B cell (primary cell): Measurements from ENCODE around the gene BCL2. TPM values are rescaled to one million over a fixed set of nuclear protein-coding genes. Genes with fewer than 3 reads are reported as not detected.

Experiments
- ATAC-seq: fragments of 200-7000 bp; cut with Tn5 transposase; one replicate; pipeline ENCODE4 v1.10.0; 2021; ENCODE audit warnings: low read depth, mild to moderate bottlenecking, moderate number of reproducible peaks, moderate library complexity
- CTCF ChIA-PET: fragments of 350-600 bp; sonication (Branson Sonifier 250); formaldehyde crosslinking; loops from one replicate; lab custom pipeline; 2021; ENCODE audit warnings: antibody characterized with exemption, inconsistent platforms; lab: Charles Lee
- POLR2A ChIA-PET: fragments of 350-600 bp; sonication (Branson Sonifier 250); formaldehyde crosslinking; loops from one replicate; lab custom pipeline; 2021; ENCODE audit warnings: antibody characterized with exemption; lab: Charles Lee
- DNase-seq: peaks from one replicate; pipeline ENCODE4 v3.0.0; 2013
- H2AFZ ChIP-seq: 2 replicates; pipeline ENCODE4 v1.6.1; 2012; ENCODE audit warnings: mild to moderate bottlenecking, low read depth, low read length; ENCODE audit not compliant: insufficient read depth, poor library complexity, severe bottlenecking
- H3K27ac ChIP-seq, 2 donors: 1 replicate in 1 of 2; 2 replicates in 1 of 2; pipeline ENCODE4 v1.5.1; 2012 to 2013; ENCODE audit warnings: low read length in 2 of 2, mild to moderate bottlenecking in 2 of 2, moderate library complexity in 1 of 2
- H3K27me3 ChIP-seq, 4 experiments: fragments of 200-600 bp in 1 of 4; sonication (generic) in 1 of 4; replicated peaks in 1 of 4; 1 replicate in 2 of 4; 2 replicates in 2 of 4; pipeline versions ENCODE4 v1.6.1 to v1.7.0; 2013 to 2016; ENCODE audit warnings: low read length in 3 of 4, mild to moderate bottlenecking in 2 of 4, mixed read lengths in 1 of 4, moderate library complexity in 1 of 4; ENCODE audit not compliant: insufficient read depth in 4 of 4, control insufficient read depth in 3 of 4; ENCODE audit errors: control extremely low read depth in 1 of 4
- H3K36me3 ChIP-seq, 2 experiments: replicated peaks in 1 of 2; 1 replicate in 1 of 2; 2 replicates in 1 of 2; pipeline versions ENCODE4 v1.6.1 to v1.7.1; 2013; ENCODE audit warnings: low read length in 1 of 2; ENCODE audit not compliant: insufficient read depth in 2 of 2, control insufficient read depth in 1 of 2; ENCODE audit errors: control extremely low read depth in 1 of 2, extremely low read depth in 1 of 2
- H3K4me1 ChIP-seq, 2 donors: fragments of 200-600 bp in 1 of 2; sonication (generic) in 1 of 2; 1 replicate in 1 of 2; 2 replicates in 1 of 2; pipeline versions ENCODE4 v1.5.1 to v1.6.1; 2013 to 2017; ENCODE audit warnings: low read length in 2 of 2; ENCODE audit not compliant: control insufficient read depth in 2 of 2, insufficient read depth in 2 of 2
- H3K4me2 ChIP-seq: replicated peaks from 2 replicates; pipeline ENCODE3; 2012; ENCODE audit warnings: mild to moderate bottlenecking, low read depth, low read length; ENCODE audit not compliant: poor library complexity, severe bottlenecking
- H3K4me3 ChIP-seq, 5 experiments: fragments of 200-600 bp in 1 of 5; sonication (generic) in 1 of 5; 1 replicate in 3 of 5; 2 replicates in 2 of 5; pipeline versions ENCODE4 v1.5.1 to v1.7.0; 2011 to 2016; ENCODE audit warnings: low read length in 4 of 5, mild to moderate bottlenecking in 4 of 5, low read depth in 2 of 5, control low read depth in 1 of 5, moderate library complexity in 1 of 5; ENCODE audit not compliant: insufficient read depth in 1 of 5; ENCODE audit errors: control extremely low read depth in 1 of 5, extremely low read depth in 1 of 5
- H3K79me2 ChIP-seq: fragments of 200-600 bp; sonication (generic); one replicate; pipeline ENCODE4 v1.6.0; 2016; ENCODE audit warnings: low read length; ENCODE audit not compliant: control insufficient read depth, insufficient read depth
- H3K9ac ChIP-seq: fragments of 200-600 bp; sonication (generic); 2 replicates; pipeline ENCODE4 v1.6.1; 2017; ENCODE audit warnings: mild to moderate bottlenecking, low read length, moderate library complexity
- H3K9me3 ChIP-seq, 3 donors: one replicate each; pipeline versions ENCODE4 v1.6.1 to v1.7.1; 2013; ENCODE audit warnings: low read length in 2 of 3; ENCODE audit not compliant: control insufficient read depth in 2 of 3, insufficient read depth in 1 of 3; ENCODE audit errors: control extremely low read depth in 1 of 3
- H4K20me1 ChIP-seq: 2 replicates; pipeline ENCODE4 v1.6.0; 2012; ENCODE audit warnings: mild to moderate bottlenecking, low read length; ENCODE audit not compliant: insufficient read depth, control insufficient read depth, poor library complexity, severe bottlenecking
- H3K27ac Mint-ChIP-seq: one replicate; pipeline ENCODE4 v1.8.0; 2021; ENCODE audit warnings: mixed read lengths
- H3K27me3 Mint-ChIP-seq: one replicate; pipeline ENCODE4 v1.8.0; 2021; ENCODE audit warnings: mixed read lengths
- H3K4me1 Mint-ChIP-seq: one replicate; pipeline ENCODE4 v1.8.0; 2021; ENCODE audit warnings: mixed read lengths
- H3K4me3 Mint-ChIP-seq: one replicate; pipeline ENCODE4 v1.8.0; 2021; ENCODE audit warnings: mixed read lengths
- H3K9me3 Mint-ChIP-seq: one replicate; pipeline ENCODE4 v1.8.0; 2022; ENCODE audit warnings: mixed read lengths; ENCODE audit not compliant: insufficient read depth
- EZH2 ChIP-seq: IDR thresholded peaks from 2 replicates; pipeline ENCODE4 v1.6.1; 2012; ENCODE audit warnings: borderline replicate concordance, low read depth, mild to moderate bottlenecking, moderate library complexity, low read length; ENCODE audit not compliant: insufficient read depth, poor library complexity, severe bottlenecking
- WGBS: methylation state at CpG from one replicate; pipeline ENCODE4 v1.1.5; 2013; ENCODE audit warnings: missing lambda C conversion rate; ENCODE audit not compliant: insufficient coverage; 5-methylcytosine and 5-hydroxymethylcytosine counted together
- intact Hi-C: fragments of 100-400 bp; cut with micrococcal nuclease; formaldehyde crosslinking; loops from one replicate; pipeline ENCODE4 v1.10.0; 2022
- polyA plus RNA-seq: library from polyadenylated mRNA; depleted of rRNA; stranded (reverse); fragments of >200 nt; gene quantifications from 2 replicates; pipeline ENCODE4 v1.2.3, GENCODE V29; 2012
- total RNA-seq, 2 donors: library from RNA; stranded (reverse); fragments of 120-200 nt in 1 of 2; gene quantifications; 1 replicate in 1 of 2; 2 replicates in 1 of 2; pipeline versions ENCODE4 v1.2.3 to v1.2.4, GENCODE V29; 2013 to 2022
- TF ChIP-seq, protein P1 (sequence below): fragments of 200-600 bp; IDR thresholded peaks from one replicate; pipeline ENCODE4 v1.8.0; 2022; ENCODE audit warnings: antibody characterized with exemption, mild to moderate bottlenecking

The BCL2 gene
- total and polyA plus RNA-seq, 2 donors (not counting 1 experiment from before 2014, with no cell fraction given) = 27.6 to 144 TPM

DNA sequence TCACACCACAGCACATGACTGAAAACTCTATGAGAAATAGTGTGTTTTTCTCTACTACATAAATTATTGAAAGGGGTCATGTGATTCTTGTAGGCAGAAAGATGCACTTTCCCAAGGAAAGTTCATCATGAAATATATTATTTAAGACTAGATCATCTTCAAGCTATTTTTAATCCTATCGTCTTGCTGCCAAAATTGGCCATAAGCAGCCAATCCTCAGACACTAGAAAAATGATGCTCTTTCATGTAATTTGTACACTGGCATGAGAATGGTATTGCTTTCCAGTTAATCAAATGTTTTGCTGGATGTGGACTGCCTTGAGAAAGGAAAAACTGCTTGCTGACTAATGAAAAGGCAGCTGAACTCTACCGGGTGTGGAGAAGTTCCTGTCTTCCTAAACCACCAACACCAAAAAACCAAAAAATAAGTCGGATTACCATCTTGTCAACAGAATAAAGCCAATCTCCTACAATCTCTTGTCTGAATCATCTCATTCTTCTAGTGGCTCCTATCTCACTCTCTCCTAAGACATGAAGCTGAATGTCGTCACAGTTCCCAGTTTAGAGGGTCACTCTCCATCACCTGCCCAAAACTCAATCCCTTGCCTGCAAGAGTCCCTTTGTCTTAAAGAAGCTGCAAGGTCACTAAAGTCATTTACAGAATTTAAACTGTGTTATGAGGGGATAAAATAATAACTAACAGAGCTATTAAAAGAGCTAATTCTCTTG lies 5.3 kb downstream of the BCL2 start:
- intact Hi-C loops = no loop called here
- peak overlapping the region; percentile 81 for H3K4me3 Mint-ChIP-seq

More for the DNA sequence above, 5.3 kb downstream of the BCL2 start:
- Mint-ChIP-seq H3K27me3 (no peaks in the 10 kb centered on the region), H3K9me3 (no peaks in the 10 kb centered on the region), H3K4me1 (peaks cover 75% of the 10 kb centered on the region), H3K27ac (peak overlapping the region; percentile 92)
- Histone ChIP-seq H2AFZ (no peak overlapping the region), H3K27me3 (no peaks in the 10 kb centered on the region), H4K20me1 (no peaks in the 10 kb centered on the region), H3K9me3 (no peaks in the 10 kb centered on the region), H3K4me3 (peak overlapping the region in 3 of 5 experiments; percentile 7 to 98 (median 32)), H3K27ac (peak overlapping the region; percentile 68 to 92), H3K36me3 (no peaks in the 10 kb centered on the region), H3K4me1 (peaks cover 65 to 73% of the 10 kb centered on the region in 2 donors), H3K9ac (peak overlapping the region; percentile 91), H3K79me2 (peaks cover 100% of the 10 kb centered on the region), H3K4me2 (peak overlapping the region; percentile 75)
- DNase-seq (no peak), ATAC-seq (no peak)
- 38% methylated on average over 3 of the region's 4 CpGs for WGBS
- TF ChIP-seq, protein P1, sequence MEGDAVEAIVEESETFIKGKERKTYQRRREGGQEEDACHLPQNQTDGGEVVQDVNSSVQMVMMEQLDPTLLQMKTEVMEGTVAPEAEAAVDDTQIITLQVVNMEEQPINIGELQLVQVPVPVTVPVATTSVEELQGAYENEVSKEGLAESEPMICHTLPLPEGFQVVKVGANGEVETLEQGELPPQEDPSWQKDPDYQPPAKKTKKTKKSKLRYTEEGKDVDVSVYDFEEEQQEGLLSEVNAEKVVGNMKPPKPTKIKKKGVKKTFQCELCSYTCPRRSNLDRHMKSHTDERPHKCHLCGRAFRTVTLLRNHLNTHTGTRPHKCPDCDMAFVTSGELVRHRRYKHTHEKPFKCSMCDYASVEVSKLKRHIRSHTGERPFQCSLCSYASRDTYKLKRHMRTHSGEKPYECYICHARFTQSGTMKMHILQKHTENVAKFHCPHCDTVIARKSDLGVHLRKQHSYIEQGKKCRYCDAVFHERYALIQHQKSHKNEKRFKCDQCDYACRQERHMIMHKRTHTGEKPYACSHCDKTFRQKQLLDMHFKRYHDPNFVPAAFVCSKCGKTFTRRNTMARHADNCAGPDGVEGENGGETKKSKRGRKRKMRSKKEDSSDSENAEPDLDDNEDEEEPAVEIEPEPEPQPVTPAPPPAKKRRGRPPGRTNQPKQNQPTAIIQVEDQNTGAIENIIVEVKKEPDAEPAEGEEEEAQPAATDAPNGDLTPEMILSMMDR = no peak
- no peak for TF ChIP-seq EZH2
- ChIA-PET CTCF (interaction anchor here (0.6 to 3.7 kb wide), 15 partner anchors 8 to 298 kb away, joined by 3 to 17 read pairs (median 4); no protein-coding TSS in a partner anchor), POLR2A (interaction anchor here (0.6 to 1.3 kb wide), 3 partner anchors 43 to 182 kb away, joined by 3 to 4 read pairs (median 3); no protein-coding TSS in a partner anchor)
